Upper lobe of left lung (tissue), 6 donors: ENCODE measurements around the gene KPNA3. TPM values are rescaled to one million over a fixed set of nuclear protein-coding genes. Genes with fewer than 3 reads are reported as not detected.
A peak's percentile ranks its signal among the peaks of the same experiment; 100 is the strongest.
"Not testable (repeated sequence)": the region's sequence is repeated elsewhere in the genome, so short reads cannot be mapped to it uniquely, and the experiment has no call there.

Source experiments
- ATAC-seq, 2 donors: fragments of 200-7000 bp; cut with Tn5 transposase; one replicate each; pipeline ENCODE4 v1.9.1; 2022; ENCODE audit warnings: mild to moderate bottlenecking in 2 of 2, moderate library complexity in 2 of 2; ENCODE audit not compliant: low FRiP score in 2 of 2
- DNase-seq, 2 donors: peaks; one replicate each; pipeline ENCODE4 v3.0.0-alpha.2; 2019 to 2020
- H3K27ac ChIP-seq, 4 donors: fragments of 200-600 bp; sonication (generic); one replicate each; pipeline ENCODE4 v1.5.1; 2016 to 2019
- H3K27me3 ChIP-seq, 4 donors: fragments of 200-600 bp; sonication (generic); one replicate each; pipeline ENCODE4 v1.5.1; 2017 to 2019
- H3K36me3 ChIP-seq, 4 donors: fragments of 200-600 bp; sonication (generic); one replicate each; pipeline ENCODE4 v1.5.1; 2016 to 2019
- H3K4me1 ChIP-seq, 4 donors: fragments of 200-600 bp; sonication (generic); one replicate each; pipeline ENCODE4 v1.5.1; 2018 to 2019
- H3K4me3 ChIP-seq, 4 donors: fragments of 200-600 bp; sonication (generic); one replicate each; pipeline ENCODE4 v1.5.1; 2017 to 2019; ENCODE audit warnings: mild to moderate bottlenecking in 2 of 4, moderate library complexity in 1 of 4
- H3K9me3 ChIP-seq, 4 donors: fragments of 200-600 bp; sonication (generic); one replicate each; pipeline ENCODE4 v1.5.1; 2018 to 2019
- CTCF ChIP-seq, 6 experiments: fragments of 450-650 bp in 4 of 6; fragments of 200-600 bp in 2 of 6; sonication (generic) in 2 of 6; IDR thresholded peaks; one replicate each; pipeline ENCODE4 v1.5.1; 2016 to 2019; ENCODE audit warnings: antibody characterized with exemption in 6 of 6
- EP300 ChIP-seq, 4 donors: sonication (generic); formaldehyde crosslinking; IDR thresholded peaks; one replicate each; pipeline ENCODE4 v1.5.1; 2017; ENCODE audit warnings: antibody characterized with exemption in 4 of 4, control low read depth in 2 of 4
- POLR2A ChIP-seq, 4 donors: fragments of 450-650 bp; IDR thresholded peaks; one replicate each; pipeline ENCODE4 v1.5.1; 2016 to 2017; ENCODE audit warnings: antibody characterized with exemption in 4 of 4, mild to moderate bottlenecking in 2 of 4
- POLR2AphosphoS5 ChIP-seq, 2 donors: sonication (generic); formaldehyde crosslinking; IDR thresholded peaks; one replicate each; pipeline ENCODE4 v1.5.1; 2017; ENCODE audit warnings: antibody characterized with exemption in 2 of 2
- WGBS, 2 donors: methylation state at CpG; one replicate each; pipeline ENCODE4 v1.1.5; 2017 to 2018; 5-methylcytosine and 5-hydroxymethylcytosine counted together
- total RNA-seq, 6 donors: library from RNA; depleted of rRNA in 4 of 6; stranded (reverse); fragments of >200 nt in 4 of 6; gene quantifications; one replicate each; pipeline versions ENCODE4 v1.1.0 to v1.2.1, GENCODE V29; 2016 to 2021
- donor health status: DM: no; HTN: no; CAD: no; lungs with moderate emphysema.
- donor health status: DM: no; HTN: yes; CAD: no; lungs with severe emphysema.

The KPNA3 gene
- total RNA-seq, 6 donors from 2014 or later: 14.2 to 51.3 (median 29.1) TPM

GRCh38 chr13:49772828-49773227 lies 19.7 kb downstream of the KPNA3 start:
- no peaks in the 10 kb centered on the region for H3K9me3 ChIP-seq
- H3K27ac ChIP-seq: no peak overlapping the region
- no peaks in the 10 kb centered on the region for H3K36me3 ChIP-seq
- no peak for ATAC-seq
- DNase-seq: no peak
- H3K4me1 ChIP-seq: peaks cover 0 to 7% (median 0%) of the 10 kb centered on the region in 4 donors
- WGBS, 2 donors: 88 to 92% methylated on average over 2 of the region's 2 CpGs
- H3K27me3 ChIP-seq: no peaks in the 10 kb centered on the region
- no peak overlapping the region for H3K4me3 ChIP-seq
- TF ChIP-seq POLR2A (IDR thresholded peaks at IDR 0.05) (no peak), EP300 (IDR thresholded peaks at IDR 0.05) (no peak), CTCF (IDR thresholded peaks at IDR 0.05) (no peak), POLR2AphosphoS5 (IDR thresholded peaks at IDR 0.05) (no peak)

- not testable (repeated sequence) for ATAC-seq, H3K27me3 ChIP-seq, H3K4me1 ChIP-seq, H3K4me3 ChIP-seq, H3K27ac ChIP-seq, H3K36me3 ChIP-seq, H3K9me3 ChIP-seq
- 95% methylated on average over 12 to 19 of the region's 32 CpGs for WGBS, 2 donors
- DNase-seq: peak in 1 of 2 donors; percentile 74
These were observed 30.7 kb downstream of the KPNA3 start for GRCh38 chr13:49761811-49762210.

GRCh38 chr13:49760558-49760957 lies 31.9 kb downstream of the KPNA3 start:
- no peaks in the 10 kb centered on the region for H3K9me3 ChIP-seq
- H3K27me3 ChIP-seq: no peaks in the 10 kb centered on the region
- no peak for ATAC-seq
- TF ChIP-seq EP300 (IDR thresholded peaks at IDR 0.05): no peak
- no peak for TF ChIP-seq POLR2AphosphoS5 (IDR thresholded peaks at IDR 0.05)
- no peak for TF ChIP-seq CTCF (IDR thresholded peaks at IDR 0.05)
- TF ChIP-seq POLR2A (IDR thresholded peaks at IDR 0.05): no peak
- 95% methylated on average over 5 of the region's 5 CpGs for WGBS, 2 donors
- DNase-seq: no peak
- no peak overlapping the region for H3K27ac ChIP-seq
- no peaks in the 10 kb centered on the region for H3K36me3 ChIP-seq
- peaks cover 0 to 3% (median 0%) of the 10 kb centered on the region in 4 donors for H3K4me1 ChIP-seq
- no peak overlapping the region for H3K4me3 ChIP-seq

GRCh38 chr13:49759503-49759902 lies 33.0 kb downstream of the KPNA3 start:
- Histone ChIP-seq H3K36me3 (no peaks in the 10 kb centered on the region), H3K27ac (no peak overlapping the region), H3K4me1 (peaks cover 0 to 3% (median 0%) of the 10 kb centered on the region in 4 donors), H3K9me3 (no peaks in the 10 kb centered on the region), H3K27me3 (no peaks in the 10 kb centered on the region), H3K4me3 (no peak overlapping the region)
- 56 to 91% methylated on average over 3 of the region's 3 CpGs for WGBS, 2 donors
- TF ChIP-seq POLR2A (IDR thresholded peaks at IDR 0.05): no peak
- TF ChIP-seq EP300 (IDR thresholded peaks at IDR 0.05): no peak
- no peak for TF ChIP-seq POLR2AphosphoS5 (IDR thresholded peaks at IDR 0.05)
- TF ChIP-seq CTCF (IDR thresholded peaks at IDR 0.05): no peak
- DNase-seq (no peak), ATAC-seq (no peak)

GRCh38 chr13:49756263-49756662 lies 36.2 kb downstream of the KPNA3 start:
- ATAC-seq: no peak
- no peak overlapping the region for H3K4me3 ChIP-seq
- no peak overlapping the region for H3K27ac ChIP-seq
- H3K9me3 ChIP-seq: no peaks in the 10 kb centered on the region
- TF ChIP-seq POLR2AphosphoS5 (IDR thresholded peaks at IDR 0.05) (no peak), EP300 (IDR thresholded peaks at IDR 0.05) (no peak), CTCF (IDR thresholded peaks at IDR 0.05) (no peak), POLR2A (IDR thresholded peaks at IDR 0.05) (no peak)
- H3K4me1 ChIP-seq: peaks cover 0 to 14% (median 7%) of the 10 kb centered on the region in 4 donors
- 50 to 75% methylated on average over 2 of the region's 2 CpGs for WGBS, 2 donors
- no peak for DNase-seq
- H3K36me3 ChIP-seq: no peaks in the 10 kb centered on the region
- H3K27me3 ChIP-seq: no peaks in the 10 kb centered on the region
